Fibroblast of lung (primary cell): Measurements from ENCODE around the gene SLC39A9. TPM values are rescaled to one million over a fixed set of nuclear protein-coding genes. Genes with fewer than 3 reads are reported as not detected.
A peak's percentile ranks its signal among the peaks of the same experiment; 100 is the strongest.
"Not testable (repeated sequence)": the region's sequence is repeated elsewhere in the genome, so short reads cannot be mapped to it uniquely, and the experiment has no call there.

Experiments used
- DNase-seq, 2 donors: peaks; one replicate each; pipeline versions ENCODE4 v3.0.0 to v3.0.0-alpha.2; 2010; ENCODE audit warnings: low read depth in 2 of 2
- H2AFZ ChIP-seq: 2 replicates; pipeline ENCODE4 v1.5.1; 2012; ENCODE audit warnings: low read length, control low read depth, inconsistent platforms
- H3K27ac ChIP-seq: 2 replicates; pipeline ENCODE4 v1.5.1; 2011; ENCODE audit warnings: low read length, control low read depth; ENCODE audit not compliant: insufficient read depth
- H3K27me3 ChIP-seq: 2 replicates; pipeline ENCODE4 v1.5.1; 2011; ENCODE audit warnings: mild to moderate bottlenecking, low read length; ENCODE audit not compliant: control insufficient read depth, insufficient read depth
- H3K36me3 ChIP-seq: 2 replicates; pipeline ENCODE4 v1.5.1; 2011; ENCODE audit warnings: low read length; ENCODE audit not compliant: control insufficient read depth, insufficient read depth
- H3K4me1 ChIP-seq: 2 replicates; pipeline ENCODE4 v1.5.1; 2011; ENCODE audit warnings: low read length; ENCODE audit not compliant: control insufficient read depth, insufficient read depth; ENCODE audit errors: extremely low read depth
- H3K4me2 ChIP-seq: 2 replicates; pipeline ENCODE4 v1.5.1; 2011; ENCODE audit warnings: low read length, control low read depth; ENCODE audit not compliant: insufficient read depth; ENCODE audit errors: extremely low read depth
- H3K4me3 ChIP-seq, 4 experiments: fragments of 200-600 bp in 1 of 4; sonication (generic) in 1 of 4; replicated peaks in 1 of 4; 2 replicates each; pipeline ENCODE4 v1.5.1; 2011 to 2016; ENCODE audit warnings: low read length in 4 of 4, low read depth in 3 of 4, mild to moderate bottlenecking in 3 of 4, control low read depth in 2 of 4, inconsistent platforms in 1 of 4, mixed read lengths in 1 of 4; ENCODE audit not compliant: insufficient read depth in 1 of 4; ENCODE audit errors: control extremely low read depth in 1 of 4
- H3K79me2 ChIP-seq: 2 replicates; pipeline ENCODE4 v1.5.1; 2012; ENCODE audit warnings: mild to moderate bottlenecking, low read length, inconsistent platforms; ENCODE audit not compliant: control insufficient read depth, insufficient read depth
- H3K9ac ChIP-seq: 2 replicates; pipeline ENCODE4 v1.5.1; 2011; ENCODE audit warnings: mild to moderate bottlenecking, low read length, control low read depth; ENCODE audit not compliant: insufficient read depth
- H3K9me3 ChIP-seq: 2 replicates; pipeline ENCODE4 v1.5.1; 2012; ENCODE audit warnings: low read depth, low read length; ENCODE audit not compliant: control insufficient read depth, insufficient read depth
- H4K20me1 ChIP-seq: 2 replicates; pipeline ENCODE4 v1.5.1; 2011; ENCODE audit warnings: low read length; ENCODE audit not compliant: control insufficient read depth, insufficient read depth; ENCODE audit errors: extremely low read depth
- EZH2 ChIP-seq: IDR thresholded peaks from 2 replicates; pipeline ENCODE4 v1.5.1; 2012; ENCODE audit warnings: low read length, control low read depth, mild to moderate bottlenecking; ENCODE audit errors: missing control alignments
- polyA plus RNA-seq, 2 donors: library from polyadenylated mRNA; depleted of rRNA in 1 of 2; stranded (reverse) in 1 of 2; unstranded in 1 of 2; fragments of >200 nt; gene quantifications; 2 replicates each; pipeline ENCODE4 v1.2.1, GENCODE V29; 2011 to 2012; ENCODE audit warnings: missing spikeins in 1 of 2
- total RNA-seq: library from RNA; depleted of rRNA; stranded (reverse); fragments of >200 nt; gene quantifications from 2 replicates; pipeline ENCODE4 v1.2.1, GENCODE V29; 2014
- TF ChIP-seq, protein P1 (sequence below), 2 donors: IDR thresholded peaks in 1 of 2; conservative IDR thresholded peaks in 1 of 2; 1 replicate in 1 of 2; 2 replicates in 1 of 2; pipeline ENCODE4 v1.5.1; 2011 to 2012; ENCODE audit warnings: low read length in 2 of 2, control low read depth in 1 of 2, inconsistent platforms in 1 of 2, low read depth in 1 of 2, mild to moderate bottlenecking in 1 of 2

The SLC39A9 gene
- total and polyA plus RNA-seq, 2 donors (not counting 1 experiment from before 2014, with no cell fraction given): 81.9 to 104 TPM

DNA sequence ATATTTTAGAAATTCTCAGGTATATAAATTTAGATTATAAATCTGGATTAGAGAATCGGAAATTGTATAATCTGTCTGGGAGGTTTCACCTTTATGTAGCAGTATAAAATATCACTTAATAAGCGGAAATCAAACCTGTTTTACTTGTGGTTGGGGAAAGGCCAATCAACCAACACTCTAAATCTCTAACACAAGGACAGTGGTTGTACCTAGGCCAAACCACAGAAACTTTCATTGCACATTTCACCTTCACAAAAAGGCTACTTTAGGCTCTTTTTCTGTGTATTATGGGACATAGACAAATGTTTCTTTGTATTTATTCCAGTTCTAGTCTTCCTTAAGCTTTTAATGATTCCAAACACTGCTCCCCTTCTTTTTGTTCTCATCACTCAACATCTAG is 20.2 kb upstream of the SLC39A9 start:
- TF ChIP-seq, protein P1, sequence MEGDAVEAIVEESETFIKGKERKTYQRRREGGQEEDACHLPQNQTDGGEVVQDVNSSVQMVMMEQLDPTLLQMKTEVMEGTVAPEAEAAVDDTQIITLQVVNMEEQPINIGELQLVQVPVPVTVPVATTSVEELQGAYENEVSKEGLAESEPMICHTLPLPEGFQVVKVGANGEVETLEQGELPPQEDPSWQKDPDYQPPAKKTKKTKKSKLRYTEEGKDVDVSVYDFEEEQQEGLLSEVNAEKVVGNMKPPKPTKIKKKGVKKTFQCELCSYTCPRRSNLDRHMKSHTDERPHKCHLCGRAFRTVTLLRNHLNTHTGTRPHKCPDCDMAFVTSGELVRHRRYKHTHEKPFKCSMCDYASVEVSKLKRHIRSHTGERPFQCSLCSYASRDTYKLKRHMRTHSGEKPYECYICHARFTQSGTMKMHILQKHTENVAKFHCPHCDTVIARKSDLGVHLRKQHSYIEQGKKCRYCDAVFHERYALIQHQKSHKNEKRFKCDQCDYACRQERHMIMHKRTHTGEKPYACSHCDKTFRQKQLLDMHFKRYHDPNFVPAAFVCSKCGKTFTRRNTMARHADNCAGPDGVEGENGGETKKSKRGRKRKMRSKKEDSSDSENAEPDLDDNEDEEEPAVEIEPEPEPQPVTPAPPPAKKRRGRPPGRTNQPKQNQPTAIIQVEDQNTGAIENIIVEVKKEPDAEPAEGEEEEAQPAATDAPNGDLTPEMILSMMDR (conservative IDR thresholded peaks at IDR 0.05 in 1 of 2, IDR thresholded peaks at IDR 0.05 in 1 of 2; ENCODE audit: low read depth in 1 of 2, low read length in 2 of 2): no peak
- Histone ChIP-seq H3K9me3 (no peaks in the 10 kb centered on the region), H3K27ac (no peak overlapping the region), H3K4me1 (no peaks in the 10 kb centered on the region), H3K4me2 (no peak overlapping the region), H3K9ac (no peak overlapping the region), H3K36me3 (peaks cover 5% of the 10 kb centered on the region), H3K27me3 (no peaks in the 10 kb centered on the region), H3K4me3 (no peak overlapping the region), H3K79me2 (peaks cover 1% of the 10 kb centered on the region), H4K20me1 (no peaks in the 10 kb centered on the region), H2AFZ (no peak overlapping the region)
- no peak for DNase-seq

DNA sequence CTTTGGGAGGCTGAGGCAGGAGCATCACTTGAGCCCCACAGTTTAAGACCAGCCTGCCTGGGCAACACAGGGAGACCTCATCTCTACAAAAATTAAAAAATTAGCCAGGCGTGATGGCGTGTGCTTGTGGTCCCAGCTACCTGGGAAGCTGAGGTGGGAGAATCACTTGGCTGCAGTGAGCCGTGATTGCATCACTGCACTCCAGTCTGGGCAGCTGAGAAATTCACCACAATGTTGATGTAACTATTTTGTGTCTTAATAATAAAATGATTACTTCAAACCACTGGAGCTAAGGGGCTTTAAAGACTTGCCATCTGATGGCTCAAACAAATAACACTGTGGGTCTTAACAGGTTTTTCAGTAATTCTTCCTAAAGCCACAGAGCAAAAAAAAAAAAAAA is 11.2 kb upstream of the SLC39A9 start:
- no peaks in the 10 kb centered on the region for H3K27me3 ChIP-seq

DNA sequence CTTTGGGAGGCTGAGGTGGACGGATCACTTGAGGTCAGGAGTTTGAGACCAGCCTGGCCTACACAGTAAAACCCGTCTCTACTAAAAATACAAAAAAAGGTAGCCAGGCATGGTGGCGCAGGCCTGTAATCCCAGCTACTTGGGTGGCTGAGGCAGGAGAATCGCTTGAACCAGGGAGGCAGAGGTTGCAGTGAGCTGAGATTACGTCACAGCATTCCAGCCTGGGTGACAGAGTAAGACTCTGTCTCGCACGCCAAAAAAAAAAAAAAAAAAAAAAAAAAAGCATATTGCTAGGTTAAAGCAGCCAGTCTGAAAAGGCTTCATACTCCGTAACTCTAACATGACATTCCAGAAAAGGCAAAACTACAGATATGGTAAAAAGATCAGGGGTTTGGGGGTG is 7.1 kb upstream of the SLC39A9 start:
- not testable (repeated sequence) for H3K36me3 ChIP-seq, H3K4me1 ChIP-seq, H3K4me2 ChIP-seq, H4K20me1 ChIP-seq, H3K9me3 ChIP-seq, H3K9ac ChIP-seq, H2AFZ ChIP-seq, H3K27me3 ChIP-seq, H3K4me3 ChIP-seq
- Histone ChIP-seq H3K27ac (peak overlapping the region; percentile 40), H3K79me2 (peaks cover 82% of the 10 kb centered on the region)
- peak; percentile 14 to 21 for DNase-seq

More for the DNA sequence above, 11.2 kb upstream of the SLC39A9 start:
- H3K4me3 ChIP-seq: no peak overlapping the region
- H2AFZ ChIP-seq: no peak overlapping the region
- H3K4me2 ChIP-seq: no peak overlapping the region
- no peak for DNase-seq
- no peaks in the 10 kb centered on the region for H3K4me1 ChIP-seq
- H3K9me3 ChIP-seq: no peaks in the 10 kb centered on the region
- peaks cover 3% of the 10 kb centered on the region for H4K20me1 ChIP-seq
- peaks cover 8% of the 10 kb centered on the region for H3K36me3 ChIP-seq
- TF ChIP-seq EZH2: no peak
- H3K9ac ChIP-seq: no peak overlapping the region
- no peak overlapping the region for H3K27ac ChIP-seq
- peaks cover 62% of the 10 kb centered on the region for H3K79me2 ChIP-seq

DNA sequence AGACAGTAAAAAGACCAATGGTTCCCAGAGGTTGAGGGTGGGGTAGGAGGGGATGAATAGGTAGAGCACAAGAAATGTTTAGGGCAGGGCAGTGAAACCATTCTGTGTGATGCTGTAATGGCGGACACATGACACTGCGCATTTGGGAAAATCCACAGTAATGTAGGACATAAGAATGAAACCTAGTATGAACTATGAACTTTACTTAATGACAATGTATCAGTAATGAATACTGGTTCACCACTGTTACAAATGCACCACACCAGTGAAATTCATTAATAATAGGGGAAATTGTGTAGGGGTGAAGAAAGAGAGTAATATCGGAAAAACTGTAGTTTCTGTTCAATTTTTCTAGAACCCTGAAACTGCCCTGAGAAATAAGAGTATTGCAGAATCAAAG is 6.0 kb upstream of the SLC39A9 start:
- H3K4me1 ChIP-seq: no peaks in the 10 kb centered on the region
- H3K27me3 ChIP-seq: no peaks in the 10 kb centered on the region
- no peaks in the 10 kb centered on the region for H4K20me1 ChIP-seq
- H3K4me2 ChIP-seq: no peak overlapping the region
- H2AFZ ChIP-seq: no peak overlapping the region
- H3K9ac ChIP-seq: no peak overlapping the region
- no peaks in the 10 kb centered on the region for H3K9me3 ChIP-seq
- TF ChIP-seq, protein P1 (conservative IDR thresholded peaks at IDR 0.05 in 1 of 2, IDR thresholded peaks at IDR 0.05 in 1 of 2; ENCODE audit: low read depth in 1 of 2, low read length in 2 of 2): no peak
- no peak for TF ChIP-seq EZH2
- DNase-seq: no peak
- peaks cover 7% of the 10 kb centered on the region for H3K36me3 ChIP-seq
- H3K79me2 ChIP-seq: peaks cover 85% of the 10 kb centered on the region
- H3K4me3 ChIP-seq: no peak overlapping the region
- H3K27ac ChIP-seq: no peak overlapping the region
